GM12875 (cell line): ENCODE results near the gene FOXP3.

ENCODE experiments used
- H3K4me3 ChIP-seq: one replicate; pipeline ENCODE4 v1.5.1; 2011; ENCODE audit warnings: low read depth, low read length, control low read depth
- CTCF ChIP-seq: IDR thresholded peaks from 2 replicates; pipeline ENCODE4 v1.5.1; 2011; ENCODE audit warnings: low read depth, mild to moderate bottlenecking, control low read depth, inconsistent platforms, low read length, moderate library complexity, borderline replicate concordance; ENCODE audit not compliant: insufficient read depth

FOXP3 gene

GRCh38 chrX:49286136-49286535 is 21.6 kb upstream of the FOXP3 start:
- no peak overlapping the region for H3K4me3 ChIP-seq
- no peak for TF ChIP-seq CTCF

GRCh38 chrX:49284212-49284611 is 19.7 kb upstream of the FOXP3 start:
- no peak overlapping the region for H3K4me3 ChIP-seq
- no peak for TF ChIP-seq CTCF

DNA sequence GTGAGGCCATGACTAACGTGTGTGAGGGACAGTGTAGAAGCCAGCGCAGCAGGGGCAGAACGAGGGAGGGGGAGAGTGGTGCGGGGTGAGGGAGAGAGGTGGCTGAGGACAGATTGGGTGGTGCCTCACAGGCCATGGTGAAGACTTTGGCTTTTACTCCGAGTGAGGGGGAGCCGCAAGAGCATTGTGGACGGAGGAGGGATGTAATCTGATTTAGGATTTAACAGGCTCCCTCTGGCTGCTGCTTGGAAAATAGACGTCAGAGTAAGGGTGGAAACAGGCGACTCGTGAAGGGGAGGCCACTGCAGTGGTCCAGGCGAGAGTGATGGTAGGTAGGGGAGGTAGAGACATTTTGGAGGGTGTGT is 18.1 kb upstream of the FOXP3 start:
- H3K4me3 ChIP-seq = no peak overlapping the region

GRCh38 chrX:49278081-49278480 is 13.6 kb upstream of the FOXP3 start:
- no peak for TF ChIP-seq CTCF
- H3K4me3 ChIP-seq = no peak overlapping the region

More for the DNA sequence above, 18.1 kb upstream of the FOXP3 start:
- no peak for TF ChIP-seq CTCF

GRCh38 chrX:49277535-49277830 is 13.0 kb upstream of the FOXP3 start:
- TF ChIP-seq CTCF = no peak
- H3K4me3 ChIP-seq = no peak overlapping the region

GRCh38 chrX:49276671-49277534 is 12.4 kb upstream of the FOXP3 start:
- H3K4me3 ChIP-seq = no peak overlapping the region
- no peak for TF ChIP-seq CTCF

GRCh38 chrX:49276207-49276606 is 11.7 kb upstream of the FOXP3 start:
- no peak overlapping the region for H3K4me3 ChIP-seq
- TF ChIP-seq CTCF = no peak
